ENCODE data around the gene TRIM14.
A peak's percentile ranks its signal among the peaks of the same experiment; 100 is the strongest.
"Not testable (repeated sequence)": the region's sequence is repeated elsewhere in the genome, so short reads cannot be mapped to it uniquely, and the experiment has no call there.

Gene TRIM14

DNA sequence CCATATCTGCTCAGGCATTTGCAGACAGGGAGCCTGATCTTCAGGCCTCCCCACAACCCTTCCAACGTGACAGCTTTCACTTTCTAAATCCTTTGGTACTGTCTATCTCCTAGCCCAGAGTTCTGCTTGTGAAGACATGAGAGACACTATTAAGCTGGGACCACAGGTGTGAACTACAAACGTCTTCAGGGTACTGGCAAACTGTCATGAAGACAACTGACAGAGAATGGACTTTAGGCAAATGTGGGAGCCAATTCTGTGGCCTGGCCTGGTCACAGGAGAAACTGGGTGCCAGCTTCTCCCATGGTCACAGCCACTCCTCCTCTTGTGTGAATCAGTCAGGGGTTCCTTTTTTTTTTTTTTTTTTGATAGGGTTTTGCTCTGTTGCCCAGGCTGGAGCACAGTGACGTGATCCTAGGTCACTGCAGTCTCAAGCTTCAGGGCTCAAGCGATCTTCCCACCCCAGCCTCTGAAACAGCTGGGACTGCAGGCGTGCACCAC is 10.4 kb downstream of the TRIM14 start:
- no peak for DNase-seq (ENCODE audit: low read depth)

- no peak for DNase-seq (ENCODE audit: low read depth)
Measured at GRCh38 chr9:98107926-98108325, 11.1 kb downstream of the TRIM14 start.

- no peak for DNase-seq (ENCODE audit: low read depth)
Measured at GRCh38 chr9:98105006-98105405, 14.0 kb downstream of the TRIM14 start.

DNA sequence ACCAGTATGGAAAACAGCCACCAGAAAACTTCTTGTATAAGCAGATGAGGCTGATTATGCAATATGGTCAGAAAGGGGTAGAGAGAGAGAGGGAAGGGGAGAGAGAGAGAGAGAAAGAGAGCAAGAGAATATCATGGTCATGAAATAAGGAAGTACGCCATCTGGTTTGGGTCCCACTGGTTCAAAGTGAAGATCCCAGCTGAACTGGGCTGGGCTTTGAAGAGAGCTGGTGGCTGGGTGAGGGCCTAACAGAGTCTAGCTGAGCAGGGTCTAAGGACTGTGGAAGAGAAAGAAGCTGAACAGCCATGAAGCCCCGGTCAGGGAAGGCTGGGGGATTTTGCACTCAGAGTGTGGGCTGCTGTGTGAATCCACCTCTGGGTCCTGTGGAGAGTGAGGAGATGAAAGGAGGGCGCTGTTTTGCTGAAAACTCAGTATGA is 14.6 kb downstream of the TRIM14 start:
- DNase-seq (ENCODE audit: low read depth): no peak

DNA sequence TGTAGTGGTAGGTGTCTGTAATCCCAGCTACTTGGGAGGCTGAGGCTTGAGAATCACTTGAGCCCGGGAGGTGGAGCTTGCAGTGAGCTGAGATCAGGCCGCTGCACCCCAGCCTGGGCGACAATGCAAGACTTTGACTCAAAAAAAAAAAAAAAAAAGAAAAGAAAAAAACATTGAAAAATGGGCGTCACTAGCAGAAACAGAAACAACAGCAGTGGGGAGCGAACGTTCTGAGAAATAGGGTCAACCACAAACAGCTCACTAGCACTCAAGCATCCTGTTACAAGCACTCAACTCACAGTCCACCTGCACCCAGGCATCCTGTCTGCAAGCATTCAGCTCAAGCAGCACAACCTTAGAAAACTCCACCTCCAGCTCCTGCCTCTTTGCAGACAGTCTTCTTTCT is 17.2 kb downstream of the TRIM14 start:
- peak; percentile 65 for DNase-seq (ENCODE audit: low read depth)

DNA sequence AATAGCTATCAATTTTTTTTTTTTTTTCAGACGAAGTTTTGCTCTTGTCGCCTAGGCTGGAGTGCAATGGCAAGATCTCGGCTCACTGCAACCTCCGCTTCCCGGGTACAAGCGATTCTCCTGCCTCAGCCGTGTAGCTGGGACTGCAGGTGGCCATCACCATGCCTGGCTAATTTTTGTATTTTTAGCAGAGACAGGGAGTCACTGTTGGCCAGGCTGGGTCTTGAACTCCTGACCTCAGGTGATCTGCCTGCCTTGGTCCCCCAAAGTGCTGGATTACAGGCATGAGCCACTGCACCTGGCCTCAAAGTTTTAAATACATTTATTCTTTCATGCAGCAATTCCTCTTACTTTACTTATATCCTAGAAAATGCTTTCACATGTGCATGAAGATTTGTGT is 17.6 kb downstream of the TRIM14 start:
- no peak for DNase-seq (ENCODE audit: low read depth)

- no peak for DNase-seq (ENCODE audit: low read depth)
Measured at GRCh38 chr9:98100456-98100855, 18.6 kb downstream of the TRIM14 start.

- DNase-seq (ENCODE audit: low read depth): no peak
Measured at GRCh38 chr9:98099898-98100297, 19.1 kb downstream of the TRIM14 start.

GRCh38 chr9:98099346-98099745 is 19.7 kb downstream of the TRIM14 start:
- DNase-seq (ENCODE audit: low read depth): no peak

GRCh38 chr9:98097836-98098235 is 21.2 kb downstream of the TRIM14 start:
- peak; percentile 31 for DNase-seq (ENCODE audit: low read depth)

GRCh38 chr9:98096091-98096490 is 22.9 kb downstream of the TRIM14 start:
- no peak for DNase-seq (ENCODE audit: low read depth)

DNA sequence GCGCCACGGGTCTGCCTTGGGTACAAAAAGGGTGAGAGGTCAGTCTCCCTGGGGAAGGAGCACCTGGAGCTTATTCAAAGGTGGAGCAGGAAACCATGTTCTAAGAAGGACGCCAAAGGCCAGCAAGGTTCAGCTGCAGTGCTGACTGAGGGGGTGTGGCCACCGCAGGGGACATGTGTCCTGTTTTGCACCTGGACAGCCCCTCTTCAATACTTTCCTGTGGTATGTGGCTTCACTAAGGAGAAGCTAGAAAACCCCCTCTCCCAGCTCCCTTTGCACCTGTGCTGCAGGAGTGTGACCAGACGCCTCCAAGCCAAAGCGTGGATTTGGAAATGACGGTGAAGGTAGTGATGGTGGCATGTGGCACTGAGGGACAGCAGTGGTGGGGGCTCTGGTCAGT is 23.6 kb downstream of the TRIM14 start:
- no peak for DNase-seq (ENCODE audit: low read depth)

DNA sequence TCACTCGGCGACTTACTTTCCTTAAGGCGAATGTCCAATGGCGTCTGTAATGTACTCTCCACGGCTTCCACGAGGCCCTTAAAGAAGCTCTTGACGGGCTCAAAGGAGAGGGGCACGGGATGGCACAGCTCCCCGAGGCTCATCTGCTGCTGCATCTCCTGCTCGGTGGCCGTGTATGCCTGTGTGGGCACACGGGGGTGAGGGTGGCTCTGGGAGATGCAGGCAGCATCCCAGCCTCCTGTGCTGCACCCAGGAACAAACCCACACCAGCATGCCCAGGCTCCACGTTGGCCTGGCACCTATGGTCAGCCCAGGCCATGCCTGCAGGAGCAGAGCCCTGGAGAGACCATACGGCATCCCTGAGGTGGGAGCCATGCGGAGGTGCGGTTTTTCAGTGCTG is 24.2 kb downstream of the TRIM14 start:
- DNase-seq (ENCODE audit: low read depth): no peak

GRCh38 chr9:98094316-98094715 is 24.7 kb downstream of the TRIM14 start:
- no peak for DNase-seq (ENCODE audit: low read depth)

- DNase-seq (ENCODE audit: low read depth): no peak
Measured at GRCh38 chr9:98092613-98092931, 26.4 kb downstream of the TRIM14 start.

GRCh38 chr9:98091735-98092612 is 27.0 kb downstream of the TRIM14 start:
- DNase-seq (ENCODE audit: low read depth): no peak

- DNase-seq (ENCODE audit: low read depth): not testable (repeated sequence)
Measured at GRCh38 chr9:98090674-98091073, 28.3 kb downstream of the TRIM14 start.

GRCh38 chr9:98087420-98088354 is 31.3 kb downstream of the TRIM14 start:
- DNase-seq (ENCODE audit: low read depth): peak; percentile 16

DNA sequence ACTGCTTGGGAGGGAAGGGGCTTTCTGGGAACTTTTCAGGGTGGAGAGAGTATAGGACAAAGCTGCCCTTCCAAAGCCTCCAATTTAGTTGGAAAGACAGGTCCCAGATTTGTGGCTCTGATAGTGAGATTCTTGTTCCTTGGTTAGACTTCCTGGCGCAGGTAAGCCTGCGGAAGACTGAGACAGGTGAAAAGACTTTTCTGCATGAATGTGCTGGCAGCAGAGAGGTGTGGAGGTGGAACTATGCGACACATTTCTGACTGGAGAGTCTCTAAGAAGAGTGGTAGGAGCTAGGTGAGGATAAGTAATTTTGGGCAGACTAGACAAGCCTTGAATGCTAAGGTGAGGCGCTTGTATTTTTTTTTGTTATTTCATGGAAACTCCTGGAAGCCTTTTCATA is 32.6 kb downstream of the TRIM14 start:
- DNase-seq (ENCODE audit: low read depth): no peak

DNA sequence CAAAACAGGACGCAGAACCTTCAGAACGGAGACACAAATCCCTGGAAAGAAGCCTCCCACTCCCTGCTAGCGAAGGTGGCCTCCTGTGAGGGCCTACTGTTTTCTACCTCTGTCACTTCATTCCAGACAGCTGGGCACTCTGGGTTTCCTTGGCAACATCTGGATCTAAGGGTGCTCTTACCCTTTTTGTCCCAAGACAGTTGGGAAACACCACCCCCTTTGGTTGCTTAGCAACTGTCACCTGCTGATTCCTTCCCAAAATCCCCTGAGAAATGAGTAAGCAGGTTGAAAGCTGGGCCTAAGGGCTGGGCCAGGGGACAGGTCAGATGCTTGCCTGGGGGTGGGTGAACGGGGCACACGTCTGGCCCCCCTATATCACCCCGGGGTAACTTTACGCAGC is 33.1 kb downstream of the TRIM14 start:
- no peak for DNase-seq (ENCODE audit: low read depth)

DNA sequence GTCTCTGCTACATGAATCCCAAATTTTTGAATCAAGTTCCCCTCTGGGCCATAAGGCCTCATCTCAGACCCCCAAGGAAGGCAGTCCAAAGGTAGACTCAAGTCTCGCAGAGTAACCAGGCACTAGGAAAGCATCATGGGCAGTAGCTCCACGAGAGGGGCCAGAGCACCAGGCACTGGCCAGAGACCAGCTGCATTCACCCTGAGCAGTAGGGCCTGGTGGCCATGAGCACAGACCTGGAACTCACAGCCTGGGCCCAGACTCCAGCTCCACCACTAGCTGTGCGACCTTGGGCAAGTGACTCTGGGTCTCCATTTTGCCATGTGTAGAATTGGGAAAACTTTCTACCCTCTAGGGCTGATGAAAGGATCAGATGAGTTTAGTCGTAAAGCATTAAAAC is 34.0 kb downstream of the TRIM14 start:
- no peak for DNase-seq (ENCODE audit: low read depth)

DNA sequence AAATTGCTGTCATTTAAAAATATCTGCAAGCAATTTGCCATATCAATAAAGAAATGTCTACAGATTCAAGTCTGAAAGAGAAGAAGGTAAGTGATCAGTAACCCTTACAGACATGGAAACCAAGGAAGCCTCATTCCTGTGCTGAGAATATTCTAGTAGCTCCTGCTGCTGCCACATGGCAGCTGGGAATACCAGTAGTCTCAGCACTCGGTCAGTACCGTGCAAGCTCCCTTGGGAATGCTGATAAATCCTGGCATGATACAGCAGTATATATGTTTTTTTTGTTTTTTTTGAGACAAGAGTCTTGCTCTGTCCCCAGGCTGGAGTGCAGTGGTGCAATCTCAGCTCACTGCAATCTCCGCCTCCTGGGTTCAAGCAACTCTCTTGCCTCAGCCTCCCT is 34.6 kb downstream of the TRIM14 start:
- no peak for DNase-seq (ENCODE audit: low read depth)

Measured in activated T-cell treated with anti-CD3 and anti-CD28 coated beads for 48 hours (primary cell).